Measurements from ENCODE around the gene SH3PXD2A.
"Not testable (repeated sequence)": the region's sequence is repeated elsewhere in the genome, so short reads cannot be mapped to it uniquely, and the experiment has no call there.

SH3PXD2A gene

DNA sequence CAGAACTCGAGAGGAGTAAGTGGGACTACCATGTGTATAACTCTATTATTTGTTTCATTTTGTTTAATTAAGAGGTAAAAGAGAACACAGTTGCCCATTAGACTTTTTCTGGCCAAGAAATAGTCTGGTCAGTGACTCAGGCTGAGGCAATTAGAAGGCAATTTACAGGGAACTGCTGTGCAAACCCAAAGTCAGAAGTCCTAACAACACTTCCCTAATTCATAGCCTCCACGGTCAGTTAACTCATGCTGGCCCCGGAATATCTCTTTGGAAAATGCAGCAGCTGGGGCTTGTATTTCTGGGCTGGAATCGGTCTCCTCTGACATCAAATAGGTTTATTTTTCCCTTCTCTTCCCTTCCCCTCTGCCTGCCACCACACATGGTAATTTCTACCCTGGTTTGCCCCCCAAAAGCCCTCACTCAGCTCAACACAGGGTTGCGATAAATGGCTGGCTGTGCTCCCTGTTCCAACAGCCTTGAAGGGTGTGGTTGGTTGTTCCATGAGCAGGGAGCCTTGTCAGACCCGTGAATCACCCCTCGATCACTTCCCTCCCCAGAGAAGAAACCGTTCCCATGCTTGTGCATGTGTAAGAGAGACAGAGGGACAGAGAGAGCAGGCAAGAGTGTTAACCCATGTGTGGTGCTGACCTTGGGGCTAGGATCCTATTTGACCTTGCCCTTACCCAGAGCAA, 5.3 kb downstream of the SH3PXD2A start:
- no peak for DNase-seq

- no peak for DNase-seq
Observed at GRCh38 chr10:103849212-103849877, 6.0 kb downstream of the SH3PXD2A start.

DNA sequence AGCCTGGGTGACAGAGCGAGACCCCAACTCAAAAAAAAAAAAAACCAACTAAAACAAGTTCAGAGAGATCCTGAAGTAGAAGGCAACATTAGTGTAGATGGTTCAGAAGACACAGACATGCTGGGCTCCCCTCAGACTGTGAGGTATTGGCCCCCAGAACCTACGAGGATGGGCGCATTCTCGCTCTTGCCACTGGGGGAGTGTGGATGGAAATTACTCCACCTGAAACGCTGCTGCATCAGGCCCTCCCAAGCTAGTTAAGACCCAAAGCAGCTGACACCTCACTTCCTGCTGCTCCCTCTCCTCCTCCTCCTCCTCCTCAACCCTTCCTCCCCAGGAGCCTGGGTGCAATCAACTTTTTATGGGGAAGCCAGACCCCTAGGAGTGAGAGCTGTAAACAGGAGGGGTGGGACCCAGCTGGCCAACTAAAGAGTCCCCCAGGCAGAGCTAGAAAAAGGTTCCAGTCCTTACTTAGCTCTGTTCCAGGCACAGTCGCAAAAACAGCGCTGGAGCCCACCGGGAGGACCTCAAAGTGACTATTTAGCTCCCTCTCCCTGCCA, 7.4 kb downstream of the SH3PXD2A start:
- no peak for DNase-seq

DNA sequence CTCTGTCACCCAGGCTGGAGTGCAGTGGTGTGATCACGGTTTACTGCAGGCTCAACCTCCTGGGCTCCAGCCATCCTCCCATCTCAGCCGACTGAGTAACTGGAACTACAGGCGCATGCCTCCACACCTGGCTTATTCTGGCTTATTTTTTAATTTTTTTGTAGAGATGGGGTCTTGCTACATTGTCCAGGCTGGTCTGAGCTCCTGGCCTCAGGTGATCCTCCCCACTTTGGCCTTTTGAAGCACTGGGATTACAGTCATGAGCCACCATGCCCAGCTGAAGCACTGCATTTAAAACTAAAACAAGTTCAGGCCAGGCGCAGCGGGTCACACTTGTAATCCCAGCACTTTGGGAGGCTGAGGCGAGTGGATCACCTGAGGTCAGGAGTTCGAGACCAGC, 8.0 kb downstream of the SH3PXD2A start:
- DNase-seq = no peak

GRCh38 chr10:103845972-103846371, 9.4 kb downstream of the SH3PXD2A start:
- DNase-seq = no peak

DNA sequence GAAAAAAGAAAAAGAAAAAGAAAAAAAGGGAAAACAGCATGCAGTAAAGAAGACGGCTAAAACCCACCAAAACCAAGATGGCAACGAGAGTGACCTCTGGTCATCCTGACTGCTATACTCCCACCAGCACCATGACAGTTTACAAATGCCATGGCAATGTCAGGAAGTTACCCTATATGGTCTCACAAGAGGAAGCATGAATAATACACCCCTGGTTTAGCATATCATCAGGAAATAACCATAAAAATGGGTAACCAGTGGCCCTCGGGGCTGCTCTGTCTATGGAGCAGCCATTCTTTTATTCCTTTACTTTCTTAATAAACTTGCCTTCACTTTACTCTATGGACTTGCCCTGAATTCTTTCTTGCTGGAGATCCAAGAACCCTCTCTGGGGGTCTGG, 10.0 kb downstream of the SH3PXD2A start:
- DNase-seq = not testable (repeated sequence)

DNA sequence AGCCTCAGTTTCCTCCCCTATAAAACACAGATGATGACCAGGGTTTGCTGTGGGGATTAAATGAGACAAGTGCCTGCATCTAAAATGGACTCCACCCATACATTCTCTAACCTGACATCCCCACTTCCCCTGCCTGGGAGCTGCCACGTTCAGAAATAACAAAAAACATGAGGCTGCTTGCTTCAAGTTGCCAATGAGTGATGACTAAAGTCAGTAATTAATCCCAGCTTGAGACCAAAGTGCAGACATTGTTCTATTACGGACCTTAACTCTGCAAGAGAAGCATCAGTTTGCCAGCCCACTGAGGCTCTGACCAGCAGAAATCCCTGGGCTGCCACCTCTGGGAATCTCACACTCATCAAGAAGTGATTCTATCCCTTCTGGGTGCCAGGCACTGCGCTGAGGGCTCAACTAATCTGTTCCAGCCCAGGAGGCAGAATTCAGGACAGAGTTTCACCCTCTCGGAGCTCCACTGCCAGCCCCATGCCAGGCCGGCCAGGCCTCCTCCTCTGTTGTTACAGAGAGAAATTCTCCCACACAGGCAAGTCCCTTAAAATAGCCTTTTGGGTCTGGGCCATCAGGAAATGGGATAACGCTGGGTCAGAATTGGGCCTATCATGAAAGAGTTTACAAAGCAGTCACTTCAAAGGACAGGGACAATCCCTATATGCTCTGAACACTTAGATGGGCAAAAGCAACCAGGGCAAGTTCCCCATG, 11.4 kb downstream of the SH3PXD2A start:
- no peak for DNase-seq

DNA sequence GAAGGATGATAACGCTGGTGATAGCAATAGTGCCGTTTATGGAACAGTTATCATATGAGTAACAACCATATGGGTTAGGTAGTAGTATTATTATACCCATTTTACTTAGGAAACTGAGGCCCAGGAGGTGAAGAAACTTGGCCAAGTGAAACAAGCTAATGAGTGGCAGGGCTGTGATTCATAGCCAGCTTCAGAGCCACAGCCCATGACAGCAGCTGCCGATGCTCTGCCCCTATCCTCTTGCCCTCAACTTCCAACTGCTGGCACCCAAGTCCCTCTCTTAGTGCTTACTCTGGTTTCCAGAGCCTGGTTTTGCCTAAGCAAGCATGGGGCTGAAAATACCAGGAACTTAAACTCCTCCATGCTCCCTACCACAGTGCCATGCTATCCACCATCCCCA, 12.3 kb downstream of the SH3PXD2A start:
- no peak for DNase-seq

- no peak for DNase-seq
Observed at GRCh38 chr10:103842605-103843004, 12.8 kb downstream of the SH3PXD2A start.

DNA sequence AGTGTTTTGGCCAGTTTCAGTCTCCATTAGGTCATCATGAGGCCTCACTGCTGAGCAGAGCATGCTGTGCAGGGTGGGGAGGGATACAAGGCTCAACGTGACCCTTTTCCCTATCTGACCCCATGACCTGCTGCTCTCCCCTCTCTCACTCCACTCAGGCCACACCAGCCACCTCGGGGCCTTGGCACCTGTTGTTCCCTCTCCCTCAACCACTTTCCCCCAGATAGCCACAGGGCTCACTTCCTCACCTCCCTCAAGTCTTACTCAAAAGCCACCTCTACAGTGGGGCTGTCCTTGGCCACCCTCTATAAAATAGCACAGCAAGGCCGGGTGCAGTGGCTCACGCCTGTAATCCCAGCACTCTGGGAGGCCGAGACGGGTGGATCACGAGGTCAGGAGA, 13.9 kb downstream of the SH3PXD2A start:
- DNase-seq = no peak

DNA sequence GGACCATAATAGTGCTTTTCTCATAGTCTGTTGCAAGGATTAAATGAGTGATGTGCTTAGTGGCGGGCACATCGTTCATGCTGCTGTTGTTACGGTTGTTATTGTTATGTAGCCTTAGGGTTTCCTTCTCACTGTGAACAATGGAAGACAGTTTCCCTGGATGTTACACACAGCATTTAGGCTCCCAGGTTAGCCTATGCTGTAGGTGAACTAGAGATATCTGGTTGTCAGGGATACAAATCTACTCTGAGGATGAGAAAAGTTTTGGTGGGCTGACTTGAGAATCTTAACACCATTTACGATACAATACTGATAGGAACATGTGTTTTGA, 14.7 kb downstream of the SH3PXD2A start:
- no peak for DNase-seq

GRCh38 chr10:103839872-103840739, 15.3 kb downstream of the SH3PXD2A start:
- DNase-seq = no peak

- no peak for DNase-seq
Observed at GRCh38 chr10:103839519-103839871, 15.9 kb downstream of the SH3PXD2A start.

GRCh38 chr10:103838862-103839518, 16.4 kb downstream of the SH3PXD2A start:
- DNase-seq = no peak

GRCh38 chr10:103838070-103838395, 17.3 kb downstream of the SH3PXD2A start:
- DNase-seq = no peak

GRCh38 chr10:103837370-103838069, 17.9 kb downstream of the SH3PXD2A start:
- no peak for DNase-seq

DNA sequence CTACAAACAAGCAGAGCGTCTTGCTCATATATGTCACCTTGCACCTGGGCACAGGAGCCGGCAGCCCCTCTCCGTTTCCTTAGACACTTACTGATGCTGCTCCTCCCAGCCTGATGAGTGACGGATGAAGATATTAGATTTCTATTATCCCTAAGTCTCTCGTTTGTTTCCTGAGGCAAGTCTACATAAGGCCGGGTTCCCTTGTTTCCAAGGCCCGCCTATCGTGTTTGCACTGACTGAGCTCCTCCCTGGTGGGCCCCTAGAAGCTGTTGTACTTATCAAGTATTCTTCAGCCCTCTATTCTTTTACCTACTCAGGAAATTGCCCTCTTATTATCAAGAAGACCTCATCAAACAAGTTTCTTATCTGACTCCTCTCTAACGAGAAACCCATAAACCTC, 18.5 kb downstream of the SH3PXD2A start:
- no peak for DNase-seq

DNA sequence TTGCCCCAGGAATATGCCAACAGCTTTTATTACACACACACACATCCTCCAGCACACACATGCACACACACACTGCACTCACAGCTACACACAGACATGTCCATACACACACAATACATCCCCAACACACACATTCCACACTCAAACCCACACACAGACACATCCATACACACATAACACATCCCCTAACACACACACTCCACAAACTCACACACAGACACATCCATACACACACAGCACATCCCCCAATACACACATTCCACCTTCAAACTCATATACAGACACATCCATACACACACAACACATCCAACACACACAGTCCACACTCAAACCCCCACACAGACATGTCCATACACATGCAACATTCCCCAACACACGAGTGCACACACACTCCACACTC, 19.1 kb downstream of the SH3PXD2A start:
- DNase-seq = no peak

DNA sequence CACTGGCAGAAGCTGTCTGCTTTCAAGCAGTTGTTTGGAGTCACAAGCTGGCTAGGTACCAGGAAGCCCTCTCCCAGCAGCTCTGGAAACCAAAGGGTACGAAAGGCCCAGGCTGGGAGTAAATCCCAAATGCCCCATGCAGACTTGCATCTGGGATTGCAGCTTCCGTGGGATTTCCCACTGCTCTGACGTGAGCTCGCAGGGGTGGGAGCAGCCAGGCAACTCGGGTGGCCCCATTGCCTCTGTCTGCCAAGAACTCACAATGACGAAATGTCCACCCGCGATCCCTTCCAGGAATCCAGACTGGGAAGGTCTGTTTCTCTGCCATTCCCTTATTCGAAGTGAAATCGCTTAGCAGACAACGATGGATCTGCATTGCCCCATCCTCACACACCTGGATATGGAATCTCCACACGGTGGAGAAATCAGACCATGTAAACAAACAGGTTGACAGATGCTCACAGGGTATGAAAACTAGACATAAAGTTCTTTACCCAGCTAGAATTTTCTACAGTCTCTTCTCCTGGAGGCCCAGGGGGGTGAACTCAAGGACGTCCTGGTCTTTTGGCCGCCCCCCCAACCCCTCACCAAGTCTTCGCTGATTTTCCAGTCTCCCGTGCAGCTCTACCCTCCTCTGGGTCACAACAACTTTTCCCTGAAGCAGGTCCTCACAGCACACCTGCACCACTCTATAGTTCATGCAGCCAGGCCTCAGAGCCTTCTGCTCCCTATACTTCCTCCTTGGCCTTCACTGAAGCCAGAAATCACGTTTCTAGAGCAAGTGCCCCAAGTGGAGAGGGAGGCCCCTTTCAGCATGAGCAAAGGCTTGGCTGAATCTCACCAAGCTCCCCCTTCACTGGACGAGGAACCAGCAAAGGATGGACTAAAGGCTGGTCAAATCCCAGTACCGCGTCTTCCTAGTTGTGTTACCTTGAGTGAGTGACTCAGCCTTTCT, 20.0 kb downstream of the SH3PXD2A start:
- no peak for DNase-seq

- DNase-seq = no peak
Observed at GRCh38 chr10:103834436-103835095, 20.8 kb downstream of the SH3PXD2A start.
